ENCODE data around the gene KCNC3. TPM values are rescaled to one million over a fixed set of nuclear protein-coding genes. Genes with fewer than 3 reads are reported as not detected.

Gene KCNC3
- total and polyA plus RNA-seq, 2 experiments from 2014 or later: 1.3 to 3.4 TPM

DNA sequence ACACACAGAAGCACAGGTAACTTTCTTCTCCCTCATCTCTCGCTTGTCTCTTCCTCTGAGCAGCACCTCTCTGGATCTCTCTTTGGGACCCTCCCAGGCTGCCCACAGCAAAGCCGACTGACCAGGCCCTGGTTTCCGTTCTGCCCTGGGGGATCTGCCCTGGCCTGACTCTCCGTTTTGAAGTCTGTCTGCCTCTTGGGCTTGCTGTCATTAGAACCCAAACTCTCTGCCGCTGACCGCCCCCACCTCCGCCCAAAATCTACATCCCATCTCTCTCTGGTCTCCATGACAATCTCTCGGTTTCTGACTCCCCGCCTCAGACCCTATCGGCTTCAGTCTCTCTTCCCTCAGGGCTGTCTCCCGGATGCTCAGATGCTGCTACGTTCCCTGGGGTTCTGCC lies 6.9 kb downstream of the KCNC3 start (continued):
- TF ChIP-seq, protein P1, sequence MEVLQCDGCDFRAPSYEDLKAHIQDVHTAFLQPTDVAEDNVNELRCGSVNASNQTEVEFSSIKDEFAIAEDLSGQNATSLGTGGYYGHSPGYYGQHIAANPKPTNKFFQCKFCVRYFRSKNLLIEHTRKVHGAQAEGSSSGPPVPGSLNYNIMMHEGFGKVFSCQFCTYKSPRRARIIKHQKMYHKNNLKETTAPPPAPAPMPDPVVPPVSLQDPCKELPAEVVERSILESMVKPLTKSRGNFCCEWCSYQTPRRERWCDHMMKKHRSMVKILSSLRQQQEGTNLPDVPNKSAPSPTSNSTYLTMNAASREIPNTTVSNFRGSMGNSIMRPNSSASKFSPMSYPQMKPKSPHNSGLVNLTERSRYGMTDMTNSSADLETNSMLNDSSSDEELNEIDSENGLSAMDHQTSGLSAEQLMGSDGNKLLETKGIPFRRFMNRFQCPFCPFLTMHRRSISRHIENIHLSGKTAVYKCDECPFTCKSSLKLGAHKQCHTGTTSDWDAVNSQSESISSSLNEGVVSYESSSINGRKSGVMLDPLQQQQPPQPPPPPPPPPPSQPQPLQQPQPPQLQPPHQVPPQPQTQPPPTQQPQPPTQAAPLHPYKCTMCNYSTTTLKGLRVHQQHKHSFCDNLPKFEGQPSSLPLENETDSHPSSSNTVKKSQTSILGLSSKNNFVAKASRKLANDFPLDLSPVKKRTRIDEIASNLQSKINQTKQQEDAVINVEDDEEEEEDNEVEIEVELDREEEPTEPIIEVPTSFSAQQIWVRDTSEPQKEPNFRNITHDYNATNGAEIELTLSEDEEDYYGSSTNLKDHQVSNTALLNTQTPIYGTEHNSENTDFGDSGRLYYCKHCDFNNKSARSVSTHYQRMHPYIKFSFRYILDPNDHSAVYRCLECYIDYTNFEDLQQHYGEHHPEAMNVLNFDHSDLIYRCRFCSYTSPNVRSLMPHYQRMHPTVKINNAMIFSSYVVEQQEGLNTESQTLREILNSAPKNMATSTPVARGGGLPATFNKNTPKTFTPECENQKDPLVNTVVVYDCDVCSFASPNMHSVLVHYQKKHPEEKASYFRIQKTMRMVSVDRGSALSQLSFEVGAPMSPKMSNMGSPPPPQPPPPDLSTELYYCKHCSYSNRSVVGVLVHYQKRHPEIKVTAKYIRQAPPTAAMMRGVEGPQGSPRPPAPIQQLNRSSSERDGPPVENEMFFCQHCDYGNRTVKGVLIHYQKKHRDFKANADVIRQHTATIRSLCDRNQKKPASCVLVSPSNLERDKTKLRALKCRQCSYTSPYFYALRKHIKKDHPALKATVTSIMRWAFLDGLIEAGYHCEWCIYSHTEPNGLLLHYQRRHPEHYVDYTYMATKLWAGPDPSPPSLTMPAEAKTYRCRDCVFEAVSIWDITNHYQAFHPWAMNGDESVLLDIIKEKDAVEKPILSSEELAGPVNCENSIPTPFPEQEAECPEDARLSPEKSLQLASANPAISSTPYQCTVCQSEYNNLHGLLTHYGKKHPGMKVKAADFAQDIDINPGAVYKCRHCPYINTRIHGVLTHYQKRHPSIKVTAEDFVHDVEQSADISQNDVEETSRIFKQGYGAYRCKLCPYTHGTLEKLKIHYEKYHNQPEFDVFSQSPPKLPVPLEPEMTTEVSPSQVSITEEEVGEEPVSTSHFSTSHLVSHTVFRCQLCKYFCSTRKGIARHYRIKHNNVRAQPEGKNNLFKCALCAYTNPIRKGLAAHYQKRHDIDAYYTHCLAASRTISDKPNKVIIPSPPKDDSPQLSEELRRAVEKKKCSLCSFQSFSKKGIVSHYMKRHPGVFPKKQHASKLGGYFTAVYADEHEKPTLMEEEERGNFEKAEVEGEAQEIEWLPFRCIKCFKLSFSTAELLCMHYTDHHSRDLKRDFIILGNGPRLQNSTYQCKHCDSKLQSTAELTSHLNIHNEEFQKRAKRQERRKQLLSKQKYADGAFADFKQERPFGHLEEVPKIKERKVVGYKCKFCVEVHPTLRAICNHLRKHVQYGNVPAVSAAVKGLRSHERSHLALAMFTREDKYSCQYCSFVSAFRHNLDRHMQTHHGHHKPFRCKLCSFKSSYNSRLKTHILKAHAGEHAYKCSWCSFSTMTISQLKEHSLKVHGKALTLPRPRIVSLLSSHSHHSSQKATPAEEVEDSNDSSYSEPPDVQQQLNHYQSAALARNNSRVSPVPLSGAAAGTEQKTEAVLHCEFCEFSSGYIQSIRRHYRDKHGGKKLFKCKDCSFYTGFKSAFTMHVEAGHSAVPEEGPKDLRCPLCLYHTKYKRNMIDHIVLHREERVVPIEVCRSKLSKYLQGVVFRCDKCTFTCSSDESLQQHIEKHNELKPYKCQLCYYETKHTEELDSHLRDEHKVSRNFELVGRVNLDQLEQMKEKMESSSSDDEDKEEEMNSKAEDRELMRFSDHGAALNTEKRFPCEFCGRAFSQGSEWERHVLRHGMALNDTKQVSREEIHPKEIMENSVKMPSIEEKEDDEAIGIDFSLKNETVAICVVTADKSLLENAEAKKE (CRISPR knock-in tag; IDR thresholded peaks at IDR 0.05): no peak
- TF ChIP-seq EZH2phosphoT487 (IDR thresholded peaks at IDR 0.05; ENCODE audit: unreplicated experiment): no peak
- TF ChIP-seq ZNF114 (CRISPR knock-in tag; IDR thresholded peaks at IDR 0.05): no peak
- no peak for TF ChIP-seq ZNF331 (CRISPR knock-in tag; IDR thresholded peaks at IDR 0.05; ENCODE audit: low read depth)
- TF ChIP-seq CREB1 (CRISPR knock-in tag; IDR thresholded peaks at IDR 0.05; ENCODE audit: low read depth): no peak

DNA sequence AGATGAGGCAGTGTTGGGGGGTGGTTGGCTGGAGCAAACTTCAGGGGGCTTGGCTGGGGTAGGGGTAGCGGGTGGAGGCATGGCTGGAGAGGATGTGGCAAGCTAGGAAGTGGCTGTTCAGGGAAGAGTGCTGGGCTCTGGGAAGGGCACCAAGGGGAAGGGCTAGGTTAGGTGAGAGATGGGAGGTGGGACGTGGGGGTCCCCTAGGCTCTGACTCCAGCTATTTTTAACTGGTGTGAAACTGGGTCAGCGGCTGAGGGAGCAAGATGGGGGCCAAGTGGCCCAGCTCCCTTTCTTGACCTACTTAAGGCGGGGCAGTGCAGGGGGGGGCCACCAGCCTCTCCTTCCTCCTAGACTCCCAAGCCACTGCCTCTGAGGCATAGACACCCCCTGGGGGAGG lies 7.3 kb downstream of the KCNC3 start:
- H3K27ac ChIP-seq (ENCODE audit: low read depth): no peak overlapping the region
- peaks cover 54% of the 10 kb centered on the region for H3K36me3 Mint-ChIP-seq (ENCODE audit: low read depth)
- H3K79me2 ChIP-seq (replicated peaks; ENCODE audit: insufficient read depth): peaks cover 3% of the 10 kb centered on the region; the same call in 1 of the 2 replicates
- no peak for TF ChIP-seq NANOG (IDR thresholded peaks at IDR 0.05; ENCODE audit: borderline replicate concordance)
- TF ChIP-seq, protein P2, sequence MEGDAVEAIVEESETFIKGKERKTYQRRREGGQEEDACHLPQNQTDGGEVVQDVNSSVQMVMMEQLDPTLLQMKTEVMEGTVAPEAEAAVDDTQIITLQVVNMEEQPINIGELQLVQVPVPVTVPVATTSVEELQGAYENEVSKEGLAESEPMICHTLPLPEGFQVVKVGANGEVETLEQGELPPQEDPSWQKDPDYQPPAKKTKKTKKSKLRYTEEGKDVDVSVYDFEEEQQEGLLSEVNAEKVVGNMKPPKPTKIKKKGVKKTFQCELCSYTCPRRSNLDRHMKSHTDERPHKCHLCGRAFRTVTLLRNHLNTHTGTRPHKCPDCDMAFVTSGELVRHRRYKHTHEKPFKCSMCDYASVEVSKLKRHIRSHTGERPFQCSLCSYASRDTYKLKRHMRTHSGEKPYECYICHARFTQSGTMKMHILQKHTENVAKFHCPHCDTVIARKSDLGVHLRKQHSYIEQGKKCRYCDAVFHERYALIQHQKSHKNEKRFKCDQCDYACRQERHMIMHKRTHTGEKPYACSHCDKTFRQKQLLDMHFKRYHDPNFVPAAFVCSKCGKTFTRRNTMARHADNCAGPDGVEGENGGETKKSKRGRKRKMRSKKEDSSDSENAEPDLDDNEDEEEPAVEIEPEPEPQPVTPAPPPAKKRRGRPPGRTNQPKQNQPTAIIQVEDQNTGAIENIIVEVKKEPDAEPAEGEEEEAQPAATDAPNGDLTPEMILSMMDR (conservative IDR thresholded peaks at IDR 0.05; ENCODE audit: low read depth in 2 of 2): no peak
- H3K4me1 ChIP-seq (ENCODE audit: insufficient read depth): peaks cover 13% of the 10 kb centered on the region
- H3K9me3 Mint-ChIP-seq: peaks cover 86% of the 10 kb centered on the region
- no peak for DNase-seq (ENCODE audit: low spot score)
- H3K36me3 ChIP-seq (ENCODE audit: insufficient read depth): no peaks in the 10 kb centered on the region; the same call in 1 of the 2 replicates
- no peak overlapping the region for H3K4me3 Mint-ChIP-seq
- H3F3A ChIP-seq (replicated peaks; ENCODE audit: low read depth): 0 out of 2 replicates have a peak, but pooled peaks cover 4% of the 10 kb centered on the region
- no peak for ATAC-seq
- peaks cover 4% of the 10 kb centered on the region for H3K27me3 ChIP-seq (ENCODE audit: insufficient read depth)
- no peak overlapping the region for H3K4me2 ChIP-seq
- 0 out of 2 replicates have a peak, but pooled peaks cover 9% of the 10 kb centered on the region for H4K20me1 ChIP-seq (replicated peaks; ENCODE audit: insufficient read depth)
- H3K27me3 Mint-ChIP-seq (ENCODE audit: insufficient read depth, low read depth, poor library complexity): peaks cover 12% of the 10 kb centered on the region
- no peaks in the 10 kb centered on the region for H3K9me2 ChIP-seq (ENCODE audit: insufficient read depth)
- H3K27ac Mint-ChIP-seq: no peak overlapping the region
- no peaks in the 10 kb centered on the region for H3K4me1 Mint-ChIP-seq
- no peak overlapping the region for H3K4me3 ChIP-seq
- no peak overlapping the region for H2AFZ ChIP-seq
